NT2/D1 (cell line): Measurements from ENCODE around the gene NDST1.

Experiments
- YY1 ChIP-seq: IDR thresholded peaks from 2 replicates; pipeline ENCODE4 v1.6.1; 2011; ENCODE audit not compliant: insufficient read length, insufficient read depth
- ZNF274 ChIP-seq: IDR thresholded peaks from 2 replicates; pipeline ENCODE4 v1.6.1; 2011; ENCODE audit warnings: mild to moderate bottlenecking, low read depth, low read length

- no peak for TF ChIP-seq YY1
- TF ChIP-seq ZNF274 = no peak
These were observed 37.3 kb downstream of the NDST1 start for GRCh38 chr5:150545246-150545645.
